Aortic smooth muscle cell (primary cell): ENCODE measurements around the gene NDUFAF7. TPM values are rescaled to one million over a fixed set of nuclear protein-coding genes. Genes with fewer than 3 reads are reported as not detected.

Experiments used
- total RNA-seq: library from RNA; depleted of rRNA; stranded (reverse); fragments of >200 nt; gene quantifications from 2 replicates; pipeline ENCODE4 v1.2.3, GENCODE V29; 2014

The NDUFAF7 gene
- total RNA-seq, result 12.9 and 14.8 TPM in 2 replicates

DNA sequence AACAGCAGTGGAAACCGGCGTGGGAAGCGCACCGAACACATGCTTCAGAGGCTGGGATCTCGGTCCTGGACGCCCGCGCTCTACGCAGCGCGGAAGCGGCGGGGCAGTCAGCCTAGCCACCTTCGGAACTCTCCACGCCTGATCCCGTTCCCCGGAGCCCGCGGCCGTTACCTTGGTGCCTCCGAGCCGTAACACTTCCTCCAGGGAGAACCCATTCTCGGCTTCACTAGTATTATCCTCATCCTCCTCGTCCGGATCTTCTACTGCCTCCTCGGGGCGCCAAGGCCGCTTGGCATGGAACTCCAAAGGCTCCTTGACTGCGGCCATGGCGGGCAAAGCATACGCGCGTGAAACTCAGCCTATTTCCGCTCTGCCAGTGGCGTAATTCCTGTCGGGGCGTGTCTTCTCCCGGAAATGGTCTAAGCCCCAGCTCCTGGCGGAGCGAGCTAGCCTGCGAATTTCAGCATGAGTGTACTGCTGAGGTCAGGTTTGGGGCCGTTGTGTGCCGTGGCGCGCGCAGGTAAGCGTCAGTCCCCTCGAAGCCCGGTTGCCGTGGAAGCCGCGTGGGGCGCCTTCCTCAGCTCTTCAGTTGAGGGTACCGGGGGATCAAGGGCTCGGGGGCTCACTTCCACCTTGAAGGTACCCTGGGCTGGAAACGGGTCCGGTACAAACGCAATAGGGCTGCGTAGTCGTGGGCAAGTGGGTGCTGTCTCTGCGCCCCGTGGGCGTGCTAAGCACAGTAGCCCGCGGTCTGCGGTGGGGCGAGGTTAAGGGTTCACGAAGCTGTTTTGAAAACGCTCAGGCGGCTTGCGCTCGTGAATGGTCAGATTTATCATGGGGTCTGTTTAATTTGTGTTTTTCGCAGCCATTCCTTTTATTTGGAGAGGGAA is at the start of gene NDUFAF7, which contains the start of gene CEBPZ:
TSS of gene NDUFAF7 (plus strand) at position 418 of the 890 bp plus-strand sequence. CDS start at position 466, 48 bp downstream.
TSS of gene CEBPZ (minus strand) at position 356 of the 890 bp plus-strand sequence. CDS start at position 327, 29 bp downstream.

GRCh38 chr2:37188570-37188969 is 42.9 kb upstream of the NDUFAF7 start, which contains the start of gene SULT6B1:
Gene SULT6B1 (minus strand): TSS chr2:37188670. CDS start chr2:37188640, 30 bp downstream.

DNA sequence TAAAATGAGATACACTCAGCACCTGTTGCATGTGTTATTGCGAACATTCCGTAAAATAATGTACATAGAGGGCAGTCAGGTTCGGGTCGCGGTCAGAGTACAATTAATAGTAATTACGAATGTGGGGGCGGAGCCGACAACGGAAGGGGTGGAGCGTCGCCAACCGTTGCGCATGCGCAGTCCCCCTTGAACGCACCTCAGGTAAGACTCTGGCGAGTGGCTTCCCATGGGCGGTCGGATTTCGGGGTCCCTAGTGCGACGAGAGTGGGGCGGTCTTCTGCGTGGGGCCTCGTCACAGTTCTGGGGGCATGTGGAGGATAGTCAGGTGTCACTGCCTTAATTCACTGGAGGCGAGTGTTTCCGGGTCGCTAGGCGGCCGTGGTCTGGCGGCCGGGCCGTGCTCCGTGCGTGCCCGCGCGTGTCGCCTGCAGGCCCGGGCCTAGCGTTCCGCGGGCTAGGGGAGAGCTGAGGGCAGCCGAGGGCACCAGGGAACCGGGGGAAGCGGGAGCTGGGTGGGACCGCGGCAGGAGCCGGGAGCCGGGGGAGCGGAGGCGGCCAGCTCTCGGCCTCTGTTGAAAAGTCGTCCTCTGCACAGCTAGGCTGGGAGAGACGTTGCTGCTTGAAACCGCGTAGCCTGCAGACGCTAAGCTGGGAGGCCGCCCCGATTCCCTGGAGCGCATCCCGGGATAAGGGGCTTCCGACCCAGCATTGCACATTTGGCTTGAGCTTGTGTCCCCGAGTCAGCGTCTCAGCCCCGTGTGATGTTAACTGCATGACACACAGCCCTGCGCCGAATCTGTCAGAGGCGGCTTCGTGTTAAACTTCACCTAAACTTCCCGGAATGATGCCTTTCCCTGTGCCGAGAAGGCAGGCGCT is 34.9 kb upstream of the NDUFAF7 start, which contains the start of gene CEBPZOS:
TSS of gene CEBPZOS (plus strand) at position 177 of the 876 bp plus-strand sequence. CDS start 3,209 bp downstream, outside the sequence.

Other genes with a start within 250 kb of the NDUFAF7 start
- gene HEATR5B, start 147.3 kb upstream of the NDUFAF7 start, total RNA-seq, result 15.6 and 18.1 TPM in 2 replicates
- gene GPATCH11, start 147.1 kb upstream of the NDUFAF7 start, total RNA-seq, result 5.2 and 5.4 TPM in 2 replicates
- 26.2 and 26.6 TPM in 2 replicates for gene EIF2AK2, start 74.7 kb upstream of the NDUFAF7 start, total RNA-seq
- not detected in 2 replicates for gene SULT6B1, start 43.0 kb upstream of the NDUFAF7 start, total RNA-seq
- gene CEBPZOS, start 35.2 kb upstream of the NDUFAF7 start, total RNA-seq, result 12.9 and 15.1 TPM in 2 replicates
- 43.7 and 59.5 TPM in 2 replicates for gene CEBPZ, start 62 bp upstream of the NDUFAF7 start, total RNA-seq
- gene PRKD3, start 93.2 kb downstream of the NDUFAF7 start, total RNA-seq, result 58.9 and 61.2 TPM in 2 replicates
- 2.5 and 3.6 TPM in 2 replicates for gene QPCT, start 113.0 kb downstream of the NDUFAF7 start, total RNA-seq